Activated CD4-positive, alpha-beta T cell treated with anti-CD3 and anti-CD28 coated beads, Interleukin-10, Interleukin-2, amounts not matched to agents 100 ng/mL and 50 ng/mL, durations not matched to agents 16 hours and 8 hours (primary cell): ENCODE data around the gene POU6F2.

Source experiments
- DNase-seq: peaks from one replicate; pipeline ENCODE4 v3.0.0-alpha.2; 2020

The POU6F2 gene

GRCh38 chr7:39265641-39266591, 288.2 kb downstream of the POU6F2 start:
- DNase-seq: no peak

- no peak for DNase-seq
Measured at GRCh38 chr7:39269034-39269433, 291.3 kb downstream of the POU6F2 start.

GRCh38 chr7:39270018-39270417, 292.3 kb downstream of the POU6F2 start:
- DNase-seq: no peak

GRCh38 chr7:39271402-39271801, 293.7 kb downstream of the POU6F2 start:
- DNase-seq: no peak

GRCh38 chr7:39272111-39272510, 294.4 kb downstream of the POU6F2 start:
- DNase-seq: no peak

GRCh38 chr7:39272691-39273090, 295.0 kb downstream of the POU6F2 start:
- DNase-seq: no peak

GRCh38 chr7:39280337-39280736, 302.6 kb downstream of the POU6F2 start:
- DNase-seq: no peak

- no peak for DNase-seq
Measured at GRCh38 chr7:39285256-39285655, 307.5 kb downstream of the POU6F2 start.

- DNase-seq: no peak
Measured at GRCh38 chr7:39288303-39288702, 310.6 kb downstream of the POU6F2 start.

GRCh38 chr7:39291628-39292410, 314.1 kb downstream of the POU6F2 start:
- no peak for DNase-seq

- no peak for DNase-seq
Measured at GRCh38 chr7:39293056-39293823, 315.5 kb downstream of the POU6F2 start.

GRCh38 chr7:39294022-39294421, 316.3 kb downstream of the POU6F2 start:
- DNase-seq: no peak

- DNase-seq: no peak
Measured at GRCh38 chr7:39295796-39296195, 318.1 kb downstream of the POU6F2 start.

GRCh38 chr7:39299695-39300094, 322.0 kb downstream of the POU6F2 start:
- DNase-seq: no peak

GRCh38 chr7:39300276-39300675, 322.6 kb downstream of the POU6F2 start:
- no peak for DNase-seq

GRCh38 chr7:39301543-39301942, 323.8 kb downstream of the POU6F2 start:
- no peak for DNase-seq

GRCh38 chr7:39304178-39304577, 326.5 kb downstream of the POU6F2 start:
- DNase-seq: no peak

GRCh38 chr7:39304668-39305405, 327.1 kb downstream of the POU6F2 start:
- DNase-seq: no peak

- no peak for DNase-seq
Measured at GRCh38 chr7:39306016-39306570, 328.4 kb downstream of the POU6F2 start.

- no peak for DNase-seq
Measured at GRCh38 chr7:39310699-39311098, 333.0 kb downstream of the POU6F2 start.

- DNase-seq: no peak
Measured at GRCh38 chr7:39312254-39312989, 334.7 kb downstream of the POU6F2 start.
